NB4 (cell line): Measurements from ENCODE around the gene NR5A1.

Experiments used
- POLR2A ChIP-seq: IDR thresholded peaks from 2 replicates; pipeline ENCODE4 v1.6.1; 2011; ENCODE audit warnings: mild to moderate bottlenecking; ENCODE audit not compliant: insufficient read length; ENCODE audit errors: extremely low read depth
- TF ChIP-seq, protein P1 (sequence below): IDR thresholded peaks from one replicate; pipeline ENCODE4 v1.5.1; 2012; ENCODE audit warnings: low read depth, low read length

DNA sequence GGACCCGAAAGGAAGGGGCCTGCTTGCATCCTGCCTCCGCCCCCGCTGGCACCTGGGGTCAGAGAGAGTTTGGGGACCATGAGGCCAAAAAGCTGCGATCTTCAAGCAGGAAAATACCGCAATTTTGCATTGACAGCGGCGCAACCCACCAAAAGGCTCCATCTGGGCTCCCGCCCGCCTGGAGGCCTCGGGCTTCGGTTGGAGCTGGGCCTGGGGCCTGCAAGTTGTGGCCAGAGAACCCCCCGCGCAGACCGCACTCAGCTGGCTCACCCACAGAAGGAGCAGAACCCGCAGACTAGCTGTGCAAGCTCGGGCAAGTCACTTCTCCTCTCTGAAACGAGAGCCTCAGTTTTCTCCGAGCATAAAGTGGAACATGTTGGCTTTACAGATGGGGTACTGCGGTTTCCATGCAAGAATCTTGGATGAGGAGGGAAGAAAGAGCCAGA, 1.3 kb downstream of the NR5A1 start:
- TF ChIP-seq, protein P1, sequence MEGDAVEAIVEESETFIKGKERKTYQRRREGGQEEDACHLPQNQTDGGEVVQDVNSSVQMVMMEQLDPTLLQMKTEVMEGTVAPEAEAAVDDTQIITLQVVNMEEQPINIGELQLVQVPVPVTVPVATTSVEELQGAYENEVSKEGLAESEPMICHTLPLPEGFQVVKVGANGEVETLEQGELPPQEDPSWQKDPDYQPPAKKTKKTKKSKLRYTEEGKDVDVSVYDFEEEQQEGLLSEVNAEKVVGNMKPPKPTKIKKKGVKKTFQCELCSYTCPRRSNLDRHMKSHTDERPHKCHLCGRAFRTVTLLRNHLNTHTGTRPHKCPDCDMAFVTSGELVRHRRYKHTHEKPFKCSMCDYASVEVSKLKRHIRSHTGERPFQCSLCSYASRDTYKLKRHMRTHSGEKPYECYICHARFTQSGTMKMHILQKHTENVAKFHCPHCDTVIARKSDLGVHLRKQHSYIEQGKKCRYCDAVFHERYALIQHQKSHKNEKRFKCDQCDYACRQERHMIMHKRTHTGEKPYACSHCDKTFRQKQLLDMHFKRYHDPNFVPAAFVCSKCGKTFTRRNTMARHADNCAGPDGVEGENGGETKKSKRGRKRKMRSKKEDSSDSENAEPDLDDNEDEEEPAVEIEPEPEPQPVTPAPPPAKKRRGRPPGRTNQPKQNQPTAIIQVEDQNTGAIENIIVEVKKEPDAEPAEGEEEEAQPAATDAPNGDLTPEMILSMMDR: no peak
- TF ChIP-seq POLR2A: no peak
